Fibroblast of lung (primary cell): ENCODE measurements around the gene ITGB3. TPM values are rescaled to one million over a fixed set of nuclear protein-coding genes. Genes with fewer than 3 reads are reported as not detected.

Experiments used
- DNase-seq, 2 donors: peaks; one replicate each; pipeline versions ENCODE4 v3.0.0 to v3.0.0-alpha.2; 2010; ENCODE audit warnings: low read depth in 2 of 2
- H2AFZ ChIP-seq: 2 replicates; pipeline ENCODE4 v1.5.1; 2012; ENCODE audit warnings: low read length, control low read depth, inconsistent platforms
- H3K27ac ChIP-seq: 2 replicates; pipeline ENCODE4 v1.5.1; 2011; ENCODE audit warnings: low read length, control low read depth; ENCODE audit not compliant: insufficient read depth
- H3K27me3 ChIP-seq: 2 replicates; pipeline ENCODE4 v1.5.1; 2011; ENCODE audit warnings: mild to moderate bottlenecking, low read length; ENCODE audit not compliant: control insufficient read depth, insufficient read depth
- H3K36me3 ChIP-seq: 2 replicates; pipeline ENCODE4 v1.5.1; 2011; ENCODE audit warnings: low read length; ENCODE audit not compliant: control insufficient read depth, insufficient read depth
- H3K4me1 ChIP-seq: 2 replicates; pipeline ENCODE4 v1.5.1; 2011; ENCODE audit warnings: low read length; ENCODE audit not compliant: control insufficient read depth, insufficient read depth; ENCODE audit errors: extremely low read depth
- H3K4me2 ChIP-seq: 2 replicates; pipeline ENCODE4 v1.5.1; 2011; ENCODE audit warnings: low read length, control low read depth; ENCODE audit not compliant: insufficient read depth; ENCODE audit errors: extremely low read depth
- H3K4me3 ChIP-seq, 4 experiments: fragments of 200-600 bp in 1 of 4; sonication (generic) in 1 of 4; replicated peaks in 1 of 4; 2 replicates each; pipeline ENCODE4 v1.5.1; 2011 to 2016; ENCODE audit warnings: low read length in 4 of 4, low read depth in 3 of 4, mild to moderate bottlenecking in 3 of 4, control low read depth in 2 of 4, inconsistent platforms in 1 of 4, mixed read lengths in 1 of 4; ENCODE audit not compliant: insufficient read depth in 1 of 4; ENCODE audit errors: control extremely low read depth in 1 of 4
- H3K79me2 ChIP-seq: 2 replicates; pipeline ENCODE4 v1.5.1; 2012; ENCODE audit warnings: mild to moderate bottlenecking, low read length, inconsistent platforms; ENCODE audit not compliant: control insufficient read depth, insufficient read depth
- H3K9ac ChIP-seq: 2 replicates; pipeline ENCODE4 v1.5.1; 2011; ENCODE audit warnings: mild to moderate bottlenecking, low read length, control low read depth; ENCODE audit not compliant: insufficient read depth
- H3K9me3 ChIP-seq: 2 replicates; pipeline ENCODE4 v1.5.1; 2012; ENCODE audit warnings: low read depth, low read length; ENCODE audit not compliant: control insufficient read depth, insufficient read depth
- H4K20me1 ChIP-seq: 2 replicates; pipeline ENCODE4 v1.5.1; 2011; ENCODE audit warnings: low read length; ENCODE audit not compliant: control insufficient read depth, insufficient read depth; ENCODE audit errors: extremely low read depth
- CTCF ChIP-seq, 2 donors: IDR thresholded peaks in 1 of 2; conservative IDR thresholded peaks in 1 of 2; 1 replicate in 1 of 2; 2 replicates in 1 of 2; pipeline ENCODE4 v1.5.1; 2011 to 2012; ENCODE audit warnings: low read length in 2 of 2, control low read depth in 1 of 2, inconsistent platforms in 1 of 2, low read depth in 1 of 2, mild to moderate bottlenecking in 1 of 2
- EZH2 ChIP-seq: IDR thresholded peaks from 2 replicates; pipeline ENCODE4 v1.5.1; 2012; ENCODE audit warnings: low read length, control low read depth, mild to moderate bottlenecking; ENCODE audit errors: missing control alignments
- polyA plus RNA-seq, 2 donors: library from polyadenylated mRNA; depleted of rRNA in 1 of 2; stranded (reverse) in 1 of 2; unstranded in 1 of 2; fragments of >200 nt; gene quantifications; 2 replicates each; pipeline ENCODE4 v1.2.1, GENCODE V29; 2011 to 2012; ENCODE audit warnings: missing spikeins in 1 of 2
- total RNA-seq: library from RNA; depleted of rRNA; stranded (reverse); fragments of >200 nt; gene quantifications from 2 replicates; pipeline ENCODE4 v1.2.1, GENCODE V29; 2014

Gene ITGB3
- total and polyA plus RNA-seq, 2 donors (not counting 1 experiment from before 2014, with no cell fraction given) = 22.0 to 23.3 TPM

DNA sequence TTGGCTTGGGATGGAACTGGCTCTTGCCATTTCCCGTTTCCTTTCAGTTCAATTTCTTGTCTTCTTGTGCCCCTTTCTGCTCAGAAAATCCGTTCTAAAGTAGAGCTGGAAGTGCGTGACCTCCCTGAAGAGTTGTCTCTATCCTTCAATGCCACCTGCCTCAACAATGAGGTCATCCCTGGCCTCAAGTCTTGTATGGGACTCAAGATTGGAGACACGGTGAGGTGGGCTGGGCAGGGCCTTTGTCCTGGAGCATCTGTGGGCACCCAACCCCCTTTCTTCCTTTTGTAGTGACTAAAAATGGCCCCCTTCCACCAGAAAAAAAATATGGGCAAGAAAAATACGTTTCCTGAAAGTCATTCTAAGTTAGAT, 37.2 kb downstream of the ITGB3 start:
- peaks cover 4% of the 10 kb centered on the region for H3K36me3 ChIP-seq
- H3K9ac ChIP-seq = no peak overlapping the region
- no peak for DNase-seq
- no peaks in the 10 kb centered on the region for H3K9me3 ChIP-seq
- H3K79me2 ChIP-seq = no peaks in the 10 kb centered on the region
- H4K20me1 ChIP-seq = no peaks in the 10 kb centered on the region
- H2AFZ ChIP-seq = no peak overlapping the region
- H3K4me2 ChIP-seq = no peak overlapping the region
- no peak overlapping the region for H3K27ac ChIP-seq
- TF ChIP-seq CTCF (conservative IDR thresholded peaks at IDR 0.05 in 1 of 2, IDR thresholded peaks at IDR 0.05 in 1 of 2; ENCODE audit: low read depth in 1 of 2, low read length in 2 of 2) = no peak
- no peak for TF ChIP-seq EZH2
- peaks cover 17% of the 10 kb centered on the region for H3K4me1 ChIP-seq
- no peaks in the 10 kb centered on the region for H3K27me3 ChIP-seq
- H3K4me3 ChIP-seq = no peak overlapping the region

DNA sequence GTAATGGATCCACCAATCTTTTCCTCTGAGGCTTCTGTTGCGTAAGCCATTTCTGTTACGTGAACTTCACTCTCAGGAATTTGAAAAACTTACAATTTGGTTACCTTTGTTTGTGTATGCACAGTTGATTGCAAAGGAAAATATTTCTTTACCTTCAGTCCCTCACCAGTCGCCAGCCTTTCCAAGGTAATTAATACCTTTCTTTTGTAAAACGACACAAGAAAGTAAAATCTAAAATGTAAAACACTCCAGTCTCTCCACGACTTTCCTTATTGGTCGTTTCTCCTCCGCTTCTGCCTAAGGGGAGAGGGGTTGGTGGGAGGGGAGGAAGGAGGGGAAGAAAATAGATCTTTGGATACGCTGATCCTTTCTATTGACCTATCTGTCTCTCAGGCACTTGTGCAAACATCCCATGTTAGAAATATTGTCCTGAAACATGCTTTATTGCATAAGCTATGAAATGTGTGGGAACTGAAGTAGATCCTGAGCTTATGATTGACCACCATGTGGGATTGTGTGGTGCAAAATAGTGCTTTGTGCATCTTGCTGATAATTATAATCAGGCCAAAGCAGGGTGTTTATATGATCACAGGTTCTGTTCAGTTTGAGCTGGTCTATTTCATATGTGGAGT, 37.7 kb downstream of the ITGB3 start:
- Histone ChIP-seq H3K27me3 (no peaks in the 10 kb centered on the region), H3K9me3 (no peaks in the 10 kb centered on the region), H3K4me2 (no peak overlapping the region), H3K36me3 (peaks cover 4% of the 10 kb centered on the region), H3K4me1 (peaks cover 17% of the 10 kb centered on the region), H3K4me3 (no peak overlapping the region), H3K79me2 (no peaks in the 10 kb centered on the region), H3K9ac (no peak overlapping the region), H3K27ac (no peak overlapping the region), H2AFZ (no peak overlapping the region), H4K20me1 (no peaks in the 10 kb centered on the region)
- no peak for DNase-seq
- TF ChIP-seq CTCF (conservative IDR thresholded peaks at IDR 0.05 in 1 of 2, IDR thresholded peaks at IDR 0.05 in 1 of 2; ENCODE audit: low read depth in 1 of 2, low read length in 2 of 2) = no peak
- no peak for TF ChIP-seq EZH2

DNA sequence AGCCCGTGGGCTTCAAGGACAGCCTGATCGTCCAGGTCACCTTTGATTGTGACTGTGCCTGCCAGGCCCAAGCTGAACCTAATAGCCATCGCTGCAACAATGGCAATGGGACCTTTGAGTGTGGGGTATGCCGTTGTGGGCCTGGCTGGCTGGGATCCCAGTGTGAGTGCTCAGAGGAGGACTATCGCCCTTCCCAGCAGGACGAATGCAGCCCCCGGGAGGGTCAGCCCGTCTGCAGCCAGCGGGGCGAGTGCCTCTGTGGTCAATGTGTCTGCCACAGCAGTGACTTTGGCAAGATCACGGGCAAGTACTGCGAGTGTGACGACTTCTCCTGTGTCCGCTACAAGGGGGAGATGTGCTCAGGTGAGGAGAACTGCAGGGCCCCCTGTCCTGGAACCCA, 38.6 kb downstream of the ITGB3 start:
- Histone ChIP-seq H3K4me1 (peaks cover 17% of the 10 kb centered on the region), H3K4me2 (no peak overlapping the region), H3K9ac (no peak overlapping the region), H4K20me1 (no peaks in the 10 kb centered on the region), H3K36me3 (peaks cover 4% of the 10 kb centered on the region), H2AFZ (no peak overlapping the region), H3K27ac (no peak overlapping the region), H3K4me3 (no peak overlapping the region), H3K27me3 (no peaks in the 10 kb centered on the region), H3K79me2 (no peaks in the 10 kb centered on the region), H3K9me3 (no peaks in the 10 kb centered on the region)
- TF ChIP-seq EZH2 (no peak), CTCF (conservative IDR thresholded peaks at IDR 0.05 in 1 of 2, IDR thresholded peaks at IDR 0.05 in 1 of 2; ENCODE audit: low read depth in 1 of 2, low read length in 2 of 2) (no peak)
- no peak for DNase-seq
